PC-9 (cell line): ENCODE measurements around the gene SHISA9.
"Not testable (repeated sequence)": the region's sequence is repeated elsewhere in the genome, so short reads cannot be mapped to it uniquely, and the experiment has no call there.

ENCODE experiments used
- EZH2 ChIP-seq: fragments of 200-600 bp; sonication (generic); IDR thresholded peaks from 2 replicates; pipeline ENCODE4 v1.8.0; 2017; ENCODE audit warnings: antibody characterized with exemption, low read depth
- TF ChIP-seq, protein P1 (sequence below): fragments of 200-600 bp; sonication (generic); conservative IDR thresholded peaks from 2 replicates; pipeline ENCODE4 v1.6.1; 2017; ENCODE audit warnings: mixed run types, antibody characterized with exemption, mild to moderate bottlenecking, moderate library complexity

DNA sequence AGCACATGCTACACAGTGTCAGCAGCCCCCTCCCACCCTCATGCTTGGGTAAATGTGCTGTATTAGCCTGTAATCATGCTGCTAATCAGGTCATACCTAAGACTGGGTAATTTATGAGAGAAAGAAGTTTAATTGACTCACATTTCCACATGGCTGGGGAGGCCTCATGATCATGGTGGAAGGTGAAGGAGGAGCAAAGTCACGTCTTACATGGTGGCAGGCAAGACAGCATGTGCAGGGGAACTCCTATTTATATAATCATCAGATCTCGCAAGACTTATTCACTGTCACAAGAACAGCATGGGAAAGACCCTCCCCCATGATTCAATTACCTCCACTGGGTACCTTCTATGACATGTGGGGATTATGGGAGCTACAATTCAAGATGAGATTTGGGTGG is 44.0 kb upstream of the SHISA9 start:
- TF ChIP-seq, protein P1, sequence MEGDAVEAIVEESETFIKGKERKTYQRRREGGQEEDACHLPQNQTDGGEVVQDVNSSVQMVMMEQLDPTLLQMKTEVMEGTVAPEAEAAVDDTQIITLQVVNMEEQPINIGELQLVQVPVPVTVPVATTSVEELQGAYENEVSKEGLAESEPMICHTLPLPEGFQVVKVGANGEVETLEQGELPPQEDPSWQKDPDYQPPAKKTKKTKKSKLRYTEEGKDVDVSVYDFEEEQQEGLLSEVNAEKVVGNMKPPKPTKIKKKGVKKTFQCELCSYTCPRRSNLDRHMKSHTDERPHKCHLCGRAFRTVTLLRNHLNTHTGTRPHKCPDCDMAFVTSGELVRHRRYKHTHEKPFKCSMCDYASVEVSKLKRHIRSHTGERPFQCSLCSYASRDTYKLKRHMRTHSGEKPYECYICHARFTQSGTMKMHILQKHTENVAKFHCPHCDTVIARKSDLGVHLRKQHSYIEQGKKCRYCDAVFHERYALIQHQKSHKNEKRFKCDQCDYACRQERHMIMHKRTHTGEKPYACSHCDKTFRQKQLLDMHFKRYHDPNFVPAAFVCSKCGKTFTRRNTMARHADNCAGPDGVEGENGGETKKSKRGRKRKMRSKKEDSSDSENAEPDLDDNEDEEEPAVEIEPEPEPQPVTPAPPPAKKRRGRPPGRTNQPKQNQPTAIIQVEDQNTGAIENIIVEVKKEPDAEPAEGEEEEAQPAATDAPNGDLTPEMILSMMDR, result not testable (repeated sequence)
- not testable (repeated sequence) for TF ChIP-seq EZH2
